Stimulated activated CD8-positive, alpha-beta memory T cell treated with anti-CD3 and anti-CD28 coated beads, Interleukin-15, amount 100 ng/mL, for 48 hours (primary cell): ENCODE measurements around the gene CCR1.
"Not testable (repeated sequence)": the region's sequence is repeated elsewhere in the genome, so short reads cannot be mapped to it uniquely, and the experiment has no call there.

Source experiments
- DNase-seq, 2 donors: peaks; one replicate each; pipeline ENCODE4 v3.0.0-alpha.2; 2020; ENCODE audit warnings: low read depth in 2 of 2

Gene CCR1

DNA sequence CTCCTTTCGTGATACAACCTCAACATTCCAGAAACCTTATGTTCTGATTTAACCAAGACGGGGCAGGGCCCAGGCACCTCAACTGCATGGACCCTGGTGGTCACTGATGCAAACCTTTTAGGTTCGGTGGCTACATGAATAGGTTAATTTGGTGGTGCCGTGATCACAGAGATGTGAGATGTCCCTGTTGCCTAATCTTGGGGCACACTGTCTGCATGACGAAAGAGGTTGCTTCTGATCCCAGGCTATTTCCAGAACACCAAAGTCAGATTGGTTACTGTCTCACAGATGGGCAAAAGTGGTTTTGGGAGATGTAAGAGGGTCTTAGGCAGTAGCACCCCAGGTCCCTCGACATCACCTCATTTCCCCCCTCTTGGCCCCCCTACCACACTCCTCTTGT lies 4.0 kb upstream of the CCR1 start:
- DNase-seq, result no peak

DNA sequence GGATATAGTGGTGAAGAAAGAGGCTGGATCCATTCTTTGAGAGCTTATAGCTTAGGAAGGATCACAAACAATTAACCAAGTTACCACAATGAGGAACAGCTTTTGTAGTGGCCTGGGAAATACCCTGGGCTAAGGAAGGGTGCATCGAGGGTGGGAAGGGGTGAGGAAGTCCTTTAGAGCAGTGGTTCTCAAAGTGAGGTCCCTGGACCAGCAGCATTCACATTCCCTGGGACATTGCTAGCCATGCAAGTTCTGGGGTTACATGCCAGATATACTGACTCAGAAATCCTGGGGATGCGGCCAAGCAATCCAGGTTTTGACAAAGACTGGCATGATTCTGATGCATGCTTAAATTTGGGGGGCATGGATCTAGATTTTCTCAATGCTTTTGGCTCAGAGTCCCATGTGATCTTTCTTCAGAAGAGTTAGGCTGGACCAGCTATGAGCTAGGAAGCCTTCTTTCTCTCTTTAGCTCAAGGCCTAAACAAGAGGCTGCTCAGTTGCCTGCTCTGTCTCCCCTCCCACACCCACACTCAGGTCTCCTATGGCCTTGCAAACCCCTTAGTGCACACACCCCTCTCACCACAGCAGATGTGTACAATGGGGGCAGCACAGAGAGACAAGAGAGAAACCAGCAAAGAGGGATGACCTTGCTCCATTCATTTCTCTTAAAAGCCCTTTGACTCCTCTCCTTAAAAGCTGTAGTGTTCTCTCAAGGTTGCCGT lies 1.8 kb upstream of the CCR1 start:
- DNase-seq, result no peak

DNA sequence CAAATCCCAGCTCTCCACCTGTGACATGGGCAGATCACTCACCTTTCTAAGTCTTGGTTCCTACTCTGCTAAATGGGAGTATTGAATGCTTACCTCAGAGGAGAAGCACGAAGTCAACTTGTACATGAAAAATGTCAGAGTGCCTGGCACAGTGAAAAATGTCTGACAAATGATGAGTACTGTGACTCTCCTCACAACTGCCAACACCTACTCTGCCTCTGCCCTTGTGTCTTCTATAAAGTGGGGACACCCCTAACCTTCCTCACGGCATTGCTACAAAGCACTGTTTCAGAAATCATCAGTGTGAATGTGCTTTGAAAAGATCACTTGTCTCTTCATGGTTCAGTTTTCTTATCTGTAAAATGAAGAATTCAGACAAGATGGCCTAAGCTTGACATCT lies 940 bp upstream of the CCR1 start:
- DNase-seq, result no peak

DNA sequence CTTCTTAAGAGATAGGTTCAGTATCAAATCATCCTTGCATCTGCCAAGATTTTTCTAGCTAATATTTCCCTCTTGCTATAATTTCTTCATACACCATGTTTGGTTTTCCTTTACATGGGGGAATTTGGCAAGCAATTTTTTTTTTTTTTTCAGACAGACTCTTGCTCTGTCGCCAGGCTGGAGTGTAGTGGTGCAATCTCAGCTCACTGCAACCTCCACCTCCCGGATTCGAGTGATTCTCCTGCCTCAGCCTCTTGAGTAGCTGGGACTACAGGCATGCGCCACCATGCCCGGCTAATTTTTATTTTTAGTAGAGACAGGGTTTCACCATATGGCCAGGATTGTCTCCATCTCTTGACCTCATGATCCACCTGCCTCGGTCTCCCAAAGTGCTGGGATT lies 599 bp downstream of the CCR1 start:
- DNase-seq, result not testable (repeated sequence)

DNA sequence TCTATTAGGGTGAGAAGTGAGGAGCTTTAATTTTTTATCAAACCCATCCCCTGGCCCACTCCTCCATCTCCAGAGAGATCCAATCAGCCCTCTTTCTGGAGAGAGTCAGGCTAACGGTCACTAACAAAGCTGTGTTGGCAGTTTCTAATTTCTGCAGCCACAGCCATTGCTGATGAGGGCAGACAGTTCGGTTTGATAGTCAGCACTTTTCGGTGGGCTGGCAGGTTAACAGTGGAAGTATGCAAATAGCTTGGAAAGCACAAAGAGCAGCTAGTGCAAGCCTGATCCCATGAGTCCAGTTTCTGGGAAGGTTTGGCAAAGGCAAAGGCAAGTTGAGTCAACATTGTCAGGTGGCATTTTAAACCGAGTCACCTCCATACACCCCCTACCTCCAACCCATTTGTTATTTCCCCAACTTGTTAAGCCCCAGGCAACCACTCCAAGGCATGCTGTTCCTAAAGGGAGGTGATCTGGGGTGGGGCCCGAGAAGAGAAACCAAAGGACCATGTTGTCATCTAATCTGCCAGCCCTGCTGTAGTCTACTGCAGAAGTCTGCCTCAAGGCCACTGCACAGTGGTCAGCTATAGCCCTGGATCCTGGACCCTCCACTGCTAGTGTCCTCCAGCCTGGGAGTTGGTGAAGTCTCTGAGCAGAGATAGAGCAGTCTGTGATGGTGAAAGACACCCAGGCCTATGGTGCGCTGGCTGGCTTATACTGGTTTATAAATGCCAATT lies 1.7 kb downstream of the CCR1 start:
- no peak for DNase-seq

DNA sequence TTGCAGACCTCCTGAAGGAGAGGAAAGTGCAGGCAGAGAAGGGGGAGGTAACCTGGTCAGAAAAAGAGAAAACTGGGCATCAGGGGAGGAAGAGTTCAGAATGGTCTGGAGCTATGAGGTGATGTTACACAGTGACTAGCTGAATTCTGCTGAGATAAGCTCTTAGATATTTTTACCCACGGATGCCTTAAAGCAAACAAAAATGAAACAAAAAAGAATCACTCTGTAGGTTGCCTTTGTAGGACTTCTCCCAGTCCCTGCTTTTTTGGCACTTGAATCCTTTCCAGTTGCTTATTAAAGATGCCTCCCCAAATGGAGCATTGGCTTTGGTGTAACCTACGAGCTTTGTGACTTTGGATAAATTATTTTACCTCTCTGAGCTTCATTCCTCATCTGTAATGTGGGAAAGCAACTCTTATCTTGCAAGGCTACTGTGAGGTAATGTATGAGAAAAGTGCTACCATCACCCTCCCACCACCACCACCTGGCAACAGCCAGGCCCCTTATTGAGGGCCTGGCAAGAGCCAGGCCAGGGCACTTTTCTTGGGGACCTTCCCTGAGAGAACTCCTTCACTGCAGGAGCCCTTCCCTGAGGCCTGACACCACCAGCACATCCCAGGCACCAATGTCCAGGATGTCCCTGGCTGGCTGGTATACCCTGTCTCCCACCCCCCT lies 2.7 kb downstream of the CCR1 start:
- DNase-seq, result no peak

DNA sequence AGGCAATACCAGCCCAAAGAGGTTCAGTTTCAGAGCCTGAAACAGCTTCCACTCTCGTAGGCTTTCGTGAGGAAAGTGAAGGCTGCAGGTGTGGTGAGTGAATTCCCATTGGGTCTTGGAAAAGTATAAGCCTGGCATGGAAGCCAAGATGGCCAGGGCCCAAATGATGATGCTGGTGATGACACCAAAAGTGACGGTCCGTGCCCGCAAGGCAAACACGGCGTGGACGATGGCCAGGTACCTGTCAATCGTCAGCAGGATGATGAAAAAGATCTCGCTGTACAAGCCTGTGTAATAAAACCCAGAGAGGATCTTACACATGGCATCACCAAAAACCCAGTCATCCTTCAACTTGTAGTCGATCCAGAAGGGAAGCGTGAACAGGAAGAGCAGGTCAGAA lies 4.4 kb downstream of the CCR1 start:
- no peak for DNase-seq

DNA sequence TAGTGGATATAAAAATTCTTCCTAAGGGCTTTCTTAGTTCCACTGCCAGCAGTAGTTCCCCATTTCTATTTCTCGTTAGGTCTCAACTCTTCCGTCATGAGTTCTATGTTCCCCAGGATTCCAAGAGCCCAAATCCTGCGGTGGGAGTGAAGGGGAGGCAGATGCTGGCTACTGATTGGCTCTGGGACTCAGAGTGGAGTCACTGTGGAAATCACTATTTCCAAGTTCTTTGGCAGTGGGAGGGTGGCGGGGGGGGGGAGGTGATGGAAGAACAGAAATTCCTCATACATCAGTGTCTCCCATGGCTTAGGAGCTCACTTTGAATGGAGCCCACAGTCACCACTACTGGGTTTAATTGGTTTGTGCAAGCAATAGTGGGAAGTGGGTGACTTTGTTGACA lies 5.6 kb downstream of the CCR1 start:
- DNase-seq, result no peak

DNA sequence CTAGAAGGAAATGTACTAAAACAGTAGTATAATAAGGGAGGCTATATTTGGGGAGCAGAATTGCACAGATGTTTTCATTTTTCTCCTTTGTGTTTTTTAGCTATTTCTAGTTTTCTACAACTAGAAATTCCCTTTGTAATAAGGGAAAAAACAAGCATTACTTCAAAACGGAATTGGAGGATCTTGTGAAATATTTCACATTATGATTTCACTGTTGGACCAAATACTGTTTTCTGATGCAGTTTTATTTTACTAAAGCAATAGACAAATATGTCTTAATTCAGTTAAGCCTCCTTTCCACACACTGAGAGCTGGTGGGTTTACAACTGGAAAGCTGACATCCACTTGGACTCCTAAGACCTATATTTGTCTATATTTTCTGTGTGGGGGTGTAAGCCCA lies 7.3 kb downstream of the CCR1 start:
- DNase-seq, result no peak

DNA sequence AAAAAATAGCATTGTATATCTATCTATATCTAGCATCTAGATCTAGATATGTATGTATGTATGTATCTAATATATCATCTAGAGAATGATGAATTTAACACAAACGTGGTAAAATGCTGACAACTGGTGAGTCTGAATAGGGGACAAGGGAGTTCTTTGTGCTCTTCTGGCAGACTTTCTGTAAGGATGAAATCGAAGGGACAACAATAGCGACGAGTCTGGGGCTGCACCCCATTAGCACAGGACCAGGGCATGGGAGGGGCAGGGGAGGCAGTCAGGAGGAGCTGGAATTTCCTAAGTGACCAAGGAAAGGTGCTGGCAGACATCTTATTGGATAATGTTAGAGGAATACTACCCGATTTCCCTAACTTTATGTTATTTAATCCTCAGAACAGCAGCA lies 7.9 kb downstream of the CCR1 start:
- DNase-seq, result no peak

DNA sequence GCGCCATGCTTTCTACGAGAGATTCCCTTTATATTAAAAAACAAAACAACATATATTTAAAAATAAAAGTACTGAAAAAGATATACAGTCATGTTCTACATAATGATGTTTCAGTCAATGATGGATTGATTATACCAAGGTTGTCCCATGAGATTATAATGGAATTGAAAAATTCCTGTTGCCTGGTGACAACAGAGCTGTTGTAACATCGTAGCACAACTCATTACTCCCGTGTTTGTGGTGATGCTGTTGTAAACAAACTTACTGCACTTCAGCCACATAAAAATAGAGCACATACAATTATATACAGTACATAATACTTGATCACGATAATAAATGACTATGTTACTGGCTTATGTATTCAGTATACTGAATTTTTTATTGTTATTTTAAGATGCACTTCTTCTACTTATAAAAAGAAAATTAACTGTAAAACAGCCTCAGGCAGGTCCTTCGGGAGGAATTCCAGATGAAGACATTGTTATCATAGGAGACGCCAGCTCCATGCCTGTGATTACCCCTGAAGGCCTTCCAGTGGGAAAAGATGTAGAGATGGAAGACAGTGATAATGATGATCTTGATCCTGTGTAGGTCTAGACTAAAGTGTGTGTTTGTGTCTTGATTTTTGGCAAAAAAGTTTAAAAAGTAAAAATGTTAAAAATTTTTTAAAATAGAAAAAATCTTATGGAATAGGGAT lies 11.7 kb downstream of the CCR1 start:
- no peak for DNase-seq

DNA sequence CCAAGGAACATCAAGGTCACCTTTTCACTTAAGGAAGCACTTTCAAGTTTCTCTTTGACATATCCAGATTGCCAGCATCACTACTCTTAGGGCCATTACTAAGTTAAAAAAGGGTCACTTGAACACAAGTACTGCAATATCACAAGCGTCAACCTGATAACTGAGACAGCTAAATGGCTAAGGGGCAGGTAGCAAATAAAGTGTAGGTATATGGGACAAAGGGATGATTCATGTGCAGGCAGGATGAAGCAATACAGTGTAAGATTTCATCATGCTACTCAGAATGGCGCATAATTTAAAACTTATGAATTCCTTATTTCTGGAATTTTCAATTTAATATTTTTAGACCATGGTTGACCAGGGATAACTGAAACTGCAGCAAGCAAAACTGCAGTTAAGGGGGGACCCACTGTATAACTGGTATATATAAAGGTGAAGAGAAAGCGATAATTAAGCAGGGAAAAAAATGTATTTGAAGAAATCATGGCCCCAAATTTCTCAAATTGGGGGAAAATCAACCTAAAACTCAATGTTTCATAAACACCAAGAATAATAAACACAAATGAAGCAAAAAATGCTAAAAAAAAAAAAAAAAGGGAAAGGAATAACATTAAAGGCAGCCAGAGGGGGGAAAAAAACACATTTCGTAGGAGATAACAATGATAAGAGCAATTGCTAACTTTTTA lies 13.1 kb downstream of the CCR1 start:
- DNase-seq, result no peak

DNA sequence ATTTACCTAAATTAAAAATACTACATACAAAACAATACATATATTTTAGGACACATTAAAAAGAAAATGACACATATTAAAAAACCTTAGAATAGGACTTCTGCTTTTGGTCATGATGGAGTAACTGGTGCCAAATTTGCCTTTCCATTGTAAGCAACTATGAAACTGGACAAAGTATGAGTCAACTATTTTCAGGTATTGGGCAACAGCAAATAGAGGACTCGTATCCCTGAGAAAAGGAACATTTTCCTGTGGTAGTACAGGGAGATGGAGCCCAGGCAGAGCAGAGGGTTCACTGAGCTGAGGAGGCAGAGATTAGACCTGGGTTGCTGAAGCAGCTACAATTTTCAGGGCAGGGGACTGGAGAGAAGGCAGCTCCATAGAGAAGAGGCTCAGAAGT lies 14.7 kb downstream of the CCR1 start:
- no peak for DNase-seq

DNA sequence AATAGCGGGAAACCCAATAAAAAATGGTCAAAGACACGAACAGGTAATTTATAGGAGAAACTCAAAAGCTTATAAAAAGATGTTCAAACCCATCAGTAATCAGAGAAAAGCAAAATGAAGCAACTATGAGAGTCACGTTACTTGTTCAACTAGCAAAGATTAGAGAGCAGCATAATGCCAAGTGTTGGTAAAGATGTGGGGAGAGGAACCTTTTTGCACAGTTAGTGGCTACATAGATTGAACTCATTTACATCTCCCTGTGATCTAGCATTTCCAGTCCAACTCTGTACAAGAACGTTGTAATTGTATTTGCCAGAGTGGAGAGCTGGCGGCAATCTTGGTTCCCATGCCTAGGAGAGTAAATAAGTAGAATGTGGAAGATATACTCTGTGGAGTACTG lies 15.2 kb downstream of the CCR1 start:
- DNase-seq, result no peak

DNA sequence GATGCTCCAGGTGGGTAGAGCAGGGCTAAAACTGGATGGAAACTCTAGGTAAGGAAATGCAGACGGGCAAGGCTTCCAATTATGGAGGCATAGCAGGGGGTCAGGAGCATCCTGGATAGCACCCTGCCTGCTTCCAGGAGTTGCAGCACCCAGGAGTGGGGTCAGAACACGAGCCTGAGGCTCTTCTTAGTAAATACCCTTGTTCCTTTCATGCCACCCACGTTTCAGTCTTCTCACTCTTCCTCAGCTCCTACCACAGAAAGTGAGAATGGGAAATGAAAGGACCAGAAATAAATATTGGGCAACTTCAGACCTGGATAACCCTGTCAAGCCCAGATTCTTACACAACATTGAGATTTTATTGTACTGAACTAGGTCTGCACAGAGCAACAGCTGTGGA lies 16.4 kb downstream of the CCR1 start:
- DNase-seq, result no peak

DNA sequence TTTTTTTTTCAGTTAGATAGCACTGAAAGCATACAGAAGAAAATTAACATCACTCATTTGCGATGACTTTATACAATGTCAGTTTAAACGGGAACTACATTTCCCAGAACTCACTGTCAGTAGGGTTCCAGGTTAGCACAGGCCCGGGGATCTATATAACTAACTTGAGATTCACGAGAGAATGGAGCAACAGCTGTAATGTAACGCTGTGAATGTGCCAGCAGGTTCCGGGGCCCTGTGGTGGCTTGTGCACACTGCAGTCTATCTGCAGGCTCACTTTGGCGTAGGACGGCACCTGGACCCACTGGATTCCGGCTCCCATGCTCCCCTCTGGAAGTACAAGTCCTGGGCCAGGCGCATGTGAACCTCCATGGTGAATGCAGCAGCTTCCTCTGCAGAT lies 19.4 kb downstream of the CCR1 start:
- DNase-seq, result no peak

DNA sequence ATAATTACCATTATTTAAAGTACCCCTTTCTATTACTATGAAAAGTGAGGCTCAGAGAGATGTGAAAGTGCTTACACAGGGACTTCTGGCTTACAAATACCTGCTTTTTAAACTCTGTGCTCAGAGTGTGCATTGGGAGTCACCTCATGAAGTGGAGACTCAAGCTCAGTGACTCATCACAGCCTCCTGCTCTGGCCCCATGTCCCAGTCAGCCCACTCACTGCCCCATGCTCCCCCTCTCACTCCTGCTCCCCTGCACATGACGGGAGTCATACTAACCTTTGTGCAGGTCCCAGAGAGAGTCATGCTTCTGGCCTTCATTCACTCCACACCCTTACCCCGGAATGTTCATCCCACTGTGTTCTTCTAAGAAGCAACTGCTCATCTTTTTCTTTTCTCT lies 20.2 kb downstream of the CCR1 start:
- DNase-seq, result no peak

DNA sequence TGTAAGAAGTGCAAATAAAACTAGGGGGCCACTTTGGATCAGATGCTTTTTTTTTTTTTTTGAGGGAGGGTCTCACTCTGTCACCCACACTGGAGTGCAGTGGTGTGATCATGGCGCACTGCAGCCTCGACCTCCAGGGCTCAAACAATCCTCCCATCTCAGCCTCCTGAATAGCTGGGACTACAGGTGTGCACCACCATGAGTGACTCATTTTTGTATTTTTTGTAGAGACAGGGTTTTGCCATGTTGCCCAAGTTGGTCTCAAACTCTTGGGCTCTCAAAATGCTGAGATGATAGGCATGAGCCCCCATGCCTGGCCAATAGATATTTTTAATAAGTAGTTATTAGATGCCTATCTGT lies 20.8 kb downstream of the CCR1 start:
- DNase-seq, result no peak

DNA sequence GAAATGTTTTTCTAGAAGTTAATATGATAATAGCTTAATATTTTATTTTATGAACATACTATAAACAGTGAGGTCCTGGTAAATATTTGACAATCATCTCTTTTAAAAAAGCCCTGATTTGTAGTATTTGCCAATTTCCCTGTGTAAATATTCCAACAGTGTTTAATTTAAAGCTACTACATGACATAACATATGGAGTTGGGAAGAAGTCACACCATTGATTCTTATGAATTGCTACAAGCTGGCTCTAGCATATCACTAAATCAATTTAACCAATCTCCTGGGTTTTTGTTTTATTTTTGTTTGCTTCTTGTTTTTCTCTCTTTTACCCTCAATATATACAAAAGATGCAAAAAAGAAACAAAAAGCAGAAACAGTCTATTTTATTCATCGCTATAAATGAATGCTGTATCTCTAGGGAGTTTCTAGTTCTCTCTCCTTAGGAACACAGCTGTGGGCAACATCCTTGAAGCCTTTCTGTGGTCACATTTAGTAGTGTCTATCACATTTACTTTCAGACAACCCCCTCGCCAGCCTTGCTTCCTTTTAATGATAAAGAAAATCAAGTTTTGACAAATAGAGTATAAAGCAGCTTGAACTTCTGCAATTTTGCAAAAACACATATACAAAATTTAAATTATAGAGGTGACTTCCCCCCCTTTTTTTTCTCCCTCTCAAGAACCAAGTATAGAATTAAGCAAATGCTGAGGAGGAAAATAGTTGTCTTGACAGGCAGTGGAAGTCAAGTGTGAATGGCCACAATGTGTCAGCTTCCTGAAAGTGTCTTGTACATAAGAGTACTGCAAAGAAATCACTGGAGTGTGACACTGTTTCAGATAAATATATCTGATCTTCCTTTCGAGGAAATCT lies 21.4 kb downstream of the CCR1 start:
- DNase-seq, result no peak

DNA sequence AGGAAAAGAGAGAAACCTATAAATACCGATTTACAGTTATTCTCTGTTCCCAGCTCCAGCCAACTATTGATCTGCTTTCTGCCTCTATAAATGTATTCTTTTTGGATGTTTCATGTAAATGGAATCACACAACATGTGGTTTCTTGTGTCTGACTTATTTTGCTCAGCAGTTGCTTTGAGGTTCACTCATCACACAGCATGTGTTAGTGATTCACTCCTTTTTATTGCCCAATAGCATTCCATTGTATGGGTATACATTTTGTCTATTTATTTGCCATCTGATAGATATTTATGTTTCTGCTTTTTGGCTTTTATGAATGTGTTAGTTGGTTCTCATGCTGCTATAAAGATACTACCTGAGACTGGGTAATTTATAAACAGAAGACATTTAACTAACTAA lies 23.6 kb downstream of the CCR1 start:
- DNase-seq, result no peak

DNA sequence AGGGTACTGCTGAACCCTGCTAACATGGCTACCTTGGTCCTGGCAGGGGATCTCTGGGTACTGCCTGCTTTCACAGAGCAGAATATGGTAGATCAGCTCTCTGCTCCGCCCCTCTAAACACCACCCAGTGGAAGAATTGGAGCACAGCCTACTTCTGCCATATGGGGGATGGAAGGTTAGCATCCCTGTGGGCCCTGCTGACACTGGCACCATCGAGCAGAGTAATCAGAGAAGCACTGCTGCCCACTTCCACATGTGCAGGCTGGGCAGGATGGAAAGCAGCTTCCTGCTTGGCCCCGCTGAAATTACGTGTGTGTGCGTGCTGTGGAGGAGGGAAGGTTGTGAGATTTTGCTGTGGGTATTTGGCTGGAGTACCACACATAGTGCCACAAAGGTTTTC lies 24.8 kb downstream of the CCR1 start:
- DNase-seq, result no peak
